SK-N-SH (cell line): Measurements from ENCODE around the gene FSIP1. TPM values are rescaled to one million over a fixed set of nuclear protein-coding genes. Genes with fewer than 3 reads are reported as not detected.

Experiments
- CTCF ChIA-PET: fragments of 300-600, 350-600 bp; formaldehyde crosslinking; extraction: SDS; loops from one replicate; lab custom pipeline; 2021; lab: Yijun Ruan, JAX
- POLR2A ChIA-PET: fragments of 350-600 bp; sonication (Branson Sonifier 250); formaldehyde crosslinking; extraction: SDS; loops from one replicate; lab custom pipeline; 2020; ENCODE audit warnings: antibody characterized with exemption, inconsistent platforms; lab: Yijun Ruan, JAX
- DNase-seq: peaks from one replicate; pipeline ENCODE4 v3.0.0; 2012
- H2AFZ ChIP-seq: fragments of 200-600 bp; sonication (generic); 2 replicates; pipeline ENCODE4 v1.8.1; 2016; ENCODE audit warnings: antibody characterized with exemption, mild to moderate bottlenecking, low read depth
- H3F3A ChIP-seq: fragments of 200-600 bp; sonication (generic); replicated peaks from 2 replicates; pipeline ENCODE3; 2016; ENCODE audit warnings: antibody characterized with exemption, mild to moderate bottlenecking; ENCODE audit not compliant: insufficient read depth
- H3K27ac ChIP-seq, 2 experiments: fragments of 200-500 bp in 1 of 2; fragments of 200-600 bp in 1 of 2; sonication (Bioruptor generic) in 1 of 2; sonication (generic), shearing (Covaris generic) in 1 of 2; 2 replicates each; pipeline versions ENCODE4 v1.5.1 to v1.6.1; 2014 to 2016; ENCODE audit warnings: low read depth in 2 of 2, inconsistent platforms in 1 of 2, low read length in 1 of 2, mild to moderate bottlenecking in 1 of 2, mixed read lengths in 1 of 2
- H3K27me3 ChIP-seq: fragments of 200-600 bp; sonication (generic), shearing (Covaris generic); 2 replicates; pipeline ENCODE4 v1.6.1; 2016; ENCODE audit warnings: mixed run types; ENCODE audit not compliant: insufficient read depth
- H3K36me3 ChIP-seq, 2 experiments: fragments of 200-500 bp in 1 of 2; fragments of 200-600 bp in 1 of 2; sonication (Bioruptor generic) in 1 of 2; sonication (generic) in 1 of 2; replicated peaks in 1 of 2; 2 replicates each; pipeline versions ENCODE3 to v1.5.1; 2014 to 2016; ENCODE audit warnings: low read length in 1 of 2, mild to moderate bottlenecking in 1 of 2; ENCODE audit not compliant: insufficient read depth in 2 of 2, control insufficient read depth in 1 of 2
- H3K4me1 ChIP-seq, 2 experiments: fragments of 200-500 bp in 1 of 2; fragments of 200-600 bp in 1 of 2; sonication (Bioruptor generic) in 1 of 2; sonication (generic), shearing (Covaris generic) in 1 of 2; 2 replicates each; pipeline versions ENCODE4 v1.5.1 to v1.6.1; 2014 to 2016; ENCODE audit warnings: low read depth in 1 of 2, low read length in 1 of 2, mixed run types in 1 of 2; ENCODE audit not compliant: insufficient read depth in 2 of 2, control insufficient read depth in 1 of 2
- H3K4me2 ChIP-seq: fragments of 200-600 bp; sonication (generic), shearing (Covaris generic); 2 replicates; pipeline ENCODE4 v1.6.1; 2017; ENCODE audit warnings: mixed run types
- H3K4me3 ChIP-seq, 2 experiments: fragments of 200-500 bp in 1 of 2; fragments of 200-600 bp in 1 of 2; sonication (Bioruptor generic) in 1 of 2; sonication (generic), shearing (Covaris generic) in 1 of 2; 2 replicates each; pipeline versions ENCODE4 v1.5.1 to v1.8.1; 2014 to 2016; ENCODE audit warnings: low read depth in 2 of 2, inconsistent platforms in 1 of 2, low read length in 1 of 2, mild to moderate bottlenecking in 1 of 2, mixed read lengths in 1 of 2, moderate library complexity in 1 of 2
- H3K79me2 ChIP-seq: fragments of 200-600 bp; sonication (generic); 2 replicates; pipeline ENCODE4 v1.8.1; 2017; ENCODE audit warnings: mild to moderate bottlenecking; ENCODE audit not compliant: insufficient read depth
- H3K9ac ChIP-seq: fragments of 200-600 bp; sonication (generic); 2 replicates; pipeline ENCODE4 v1.6.1; 2017; ENCODE audit warnings: mixed run types
- H3K9me2 ChIP-seq: fragments of 200-600 bp; sonication (generic); 2 replicates; pipeline ENCODE4 v1.6.1; 2017; ENCODE audit warnings: mixed run types
- H3K9me3 ChIP-seq: fragments of 200-600 bp; sonication (generic); 2 replicates; pipeline ENCODE4 v1.6.1; 2017; ENCODE audit warnings: mixed run types, mild to moderate bottlenecking, moderate library complexity
- H4K20me1 ChIP-seq: fragments of 200-600 bp; sonication (generic); 2 replicates; pipeline ENCODE4 v1.6.1; 2017; ENCODE audit warnings: mild to moderate bottlenecking, mixed run types; ENCODE audit not compliant: insufficient read depth
- CHD2 ChIP-seq: fragments of 150-350 bp; IDR thresholded peaks from 2 replicates; pipeline ENCODE4 v1.6.1; 2018; ENCODE audit warnings: low read length; ENCODE audit not compliant: partially characterized antibody
- CTCF ChIP-seq: fragments of 200-600 bp; sonication (generic); IDR thresholded peaks from 2 replicates; pipeline ENCODE4 v1.6.1; 2017; ENCODE audit warnings: antibody characterized with exemption, mild to moderate bottlenecking, moderate library complexity
- ELF1 ChIP-seq: IDR thresholded peaks from 2 replicates; pipeline ENCODE4 v1.4.0; 2012
- EZH2phosphoT487 ChIP-seq: fragments of 200-600 bp; sonication (generic); IDR thresholded peaks from 2 replicates; pipeline ENCODE4 v1.6.1; 2017; ENCODE audit warnings: low read depth, mixed run types, mild to moderate bottlenecking, antibody characterized with exemption, moderate library complexity, borderline replicate concordance
- FOSL2 ChIP-seq: IDR thresholded peaks from 2 replicates; pipeline ENCODE4 v1.4.0; 2012; ENCODE audit warnings: low read depth, mild to moderate bottlenecking, moderate library complexity, borderline replicate concordance
- FOXJ3 ChIP-seq: sonication (generic); formaldehyde crosslinking; IDR thresholded peaks from 2 replicates; pipeline ENCODE4 v1.5.1; 2020; ENCODE audit warnings: mild to moderate bottlenecking, missing genetic modification reagents
- FOXM1 ChIP-seq: IDR thresholded peaks from 2 replicates; pipeline ENCODE4 v1.4.0; 2012; ENCODE audit warnings: low read depth, mild to moderate bottlenecking
- GABPA ChIP-seq: IDR thresholded peaks from 2 replicates; pipeline ENCODE4 v1.4.0; 2012; ENCODE audit warnings: low read depth, mild to moderate bottlenecking
- JUND ChIP-seq: IDR thresholded peaks from 2 replicates; pipeline ENCODE4 v1.4.0; 2012
- MEF2A ChIP-seq: IDR thresholded peaks from 2 replicates; pipeline ENCODE4 v1.4.0; 2012; ENCODE audit warnings: low read depth, borderline replicate concordance
- NFIC ChIP-seq: IDR thresholded peaks from 2 replicates; pipeline ENCODE4 v1.4.0; 2012; ENCODE audit warnings: borderline replicate concordance
- NRF1 ChIP-seq: IDR thresholded peaks from 2 replicates; pipeline ENCODE4 v1.6.1; 2012; ENCODE audit warnings: low read depth, mild to moderate bottlenecking, low read length
- POLR2AphosphoS5 ChIP-seq: IDR thresholded peaks from 2 replicates; pipeline ENCODE4 v1.6.1; 2012; ENCODE audit warnings: low read depth, low read length
- RAD21 ChIP-seq: IDR thresholded peaks from 2 replicates; pipeline ENCODE4 v1.6.1; 2012; ENCODE audit warnings: mild to moderate bottlenecking, low read length
- RCOR1 ChIP-seq: fragments of 150-350 bp; IDR thresholded peaks from 2 replicates; pipeline ENCODE4 v1.6.1; 2017; ENCODE audit warnings: antibody characterized with exemption, low read length
- REST ChIP-seq: IDR thresholded peaks from 2 replicates; pipeline ENCODE4 v1.6.1; 2012; ENCODE audit warnings: mild to moderate bottlenecking, low read depth, low read length, moderate library complexity
- RFX5 ChIP-seq: IDR thresholded peaks from 2 replicates; pipeline ENCODE4 v1.6.1; 2012; ENCODE audit warnings: mild to moderate bottlenecking, improper control_type of control experiment, low read length
- RXRA ChIP-seq: IDR thresholded peaks from 2 replicates; pipeline ENCODE4 v1.4.0; 2012; ENCODE audit warnings: low read depth, mild to moderate bottlenecking, borderline replicate concordance
- SIN3A ChIP-seq: IDR thresholded peaks from 2 replicates; pipeline ENCODE4 v1.6.1; 2012; ENCODE audit warnings: low read depth, mild to moderate bottlenecking, low read length, moderate library complexity, borderline replicate concordance
- SMC3 ChIP-seq: IDR thresholded peaks from 2 replicates; pipeline ENCODE4 v1.6.1; 2012; ENCODE audit warnings: low read depth, low read length, improper control_type of control experiment
- TAF1 ChIP-seq: IDR thresholded peaks from 2 replicates; pipeline ENCODE4 v1.6.1; 2012; ENCODE audit warnings: low read depth, mild to moderate bottlenecking, low read length, moderate library complexity, borderline replicate concordance
- TEAD4 ChIP-seq: IDR thresholded peaks from 2 replicates; pipeline ENCODE4 v1.4.0; 2012; ENCODE audit warnings: mild to moderate bottlenecking, borderline replicate concordance; ENCODE audit not compliant: insufficient read depth
- USF1 ChIP-seq: IDR thresholded peaks from 2 replicates; pipeline ENCODE4 v1.4.0; 2012; ENCODE audit warnings: low read depth, borderline replicate concordance
- USF2 ChIP-seq: fragments of 150-350 bp; IDR thresholded peaks from 2 replicates; pipeline ENCODE4 v1.6.1; 2017; ENCODE audit warnings: antibody characterized with exemption, low read length, low read depth, borderline replicate concordance
- WGBS: methylation state at CpG from one replicate; pipeline ENCODE4 v1.1.6; 2017; ENCODE audit warnings: low lambda C conversion rate; 5-methylcytosine and 5-hydroxymethylcytosine counted together
- polyA plus RNA-seq, 3 experiments: library from polyadenylated mRNA; depleted of rRNA; stranded (reverse); fragments of >200 nt; gene quantifications; 2 replicates each; pipeline ENCODE4 v1.2.3, GENCODE V29; 2012

The FSIP1 gene
- polyA plus RNA-seq, 1 of the 3 experiments (the other 2 are of a cell fraction) = 0.43 TPM

GRCh38 chr15:39801641-39802309 is 19.1 kb upstream of the FSIP1 start:
- no peaks in the 10 kb centered on the region for H3K4me1 ChIP-seq
- H3K36me3 ChIP-seq = peaks cover 7 to 29% of the 10 kb centered on the region in 2 experiments
- no peak for DNase-seq
- POLR2A ChIA-PET = no interaction called here
- H3K79me2 ChIP-seq = peaks cover 32% of the 10 kb centered on the region
- no peak overlapping the region for H3K9ac ChIP-seq
- no peak overlapping the region for H3K27ac ChIP-seq
- no peaks in the 10 kb centered on the region for H3K9me3 ChIP-seq
- peaks cover 4% of the 10 kb centered on the region; the same call in 1 of the 2 replicates for H4K20me1 ChIP-seq
- no peaks in the 10 kb centered on the region for H3F3A ChIP-seq
- H2AFZ ChIP-seq = no peak overlapping the region
- H3K9me2 ChIP-seq = no peaks in the 10 kb centered on the region
- H3K4me2 ChIP-seq = no peak overlapping the region
- WGBS = 91% methylated on average over 18 of the region's 19 CpGs
- no peaks in the 10 kb centered on the region for H3K27me3 ChIP-seq
- TF ChIP-seq USF2 (no peak), MEF2A (no peak), TAF1 (no peak), ELF1 (no peak), POLR2AphosphoS5 (no peak), USF1 (no peak), FOSL2 (no peak), JUND (no peak), SMC3 (peak; percentile 43; the same call in 1 of the 2 replicates), FOXM1 (no peak), TEAD4 (no peak), RAD21 (peak; percentile 35; the same call in 1 of the 2 replicates), REST (no peak), SIN3A (no peak), EZH2phosphoT487 (no peak), CTCF (peak; percentile 53), NRF1 (no peak), RXRA (no peak), GABPA (no peak), FOXJ3 (CRISPR knock-in tag) (no peak), CHD2 (no peak), RFX5 (no peak), NFIC (no peak), RCOR1 (no peak)
- TF ChIP-seq, all 33 proteins: peak for 3
- H3K4me3 ChIP-seq = no peak overlapping the region
- CTCF ChIA-PET = interaction anchor here (1.0 to 1.5 kb wide), 2 partner anchors 13 to 45 kb away, joined by 3 to 5 read pairs; no protein-coding TSS in a partner anchor
